Activated naive CD4-positive, alpha-beta T cell treated with anti-CD3 and anti-CD28 coated beads, Interleukin-2, amount 50 U/mL, for 72 hours (primary cell): Measurements from ENCODE around the gene PODNL1. TPM values are rescaled to one million over a fixed set of nuclear protein-coding genes. Genes with fewer than 3 reads are reported as not detected.
A peak's percentile ranks its signal among the peaks of the same experiment; 100 is the strongest.

Experiments
- ATAC-seq, 2 donors: fragments of 150-1000 bp; cut with Tn5 transposase; 2 replicates each; pipeline ENCODE4 v1.10.0; 2021; ENCODE audit warnings: mild to moderate bottlenecking in 2 of 2, moderate library complexity in 2 of 2
- DNase-seq, 2 donors: peaks; one replicate each; pipeline ENCODE4 v3.0.0; 2021 to 2022; ENCODE audit warnings: low spot score in 2 of 2
- H3K27ac Mint-ChIP-seq, 2 donors: one replicate each; pipeline ENCODE4 v1.8.0; 2022; ENCODE audit warnings: mild to moderate bottlenecking in 2 of 2, mixed read lengths in 2 of 2
- H3K36me3 Mint-ChIP-seq, 2 donors: one replicate each; pipeline ENCODE4 v1.8.0; 2022; ENCODE audit warnings: mixed read lengths in 2 of 2
- H3K9me3 Mint-ChIP-seq, 2 donors: one replicate each; pipeline ENCODE4 v1.8.0; 2022; ENCODE audit warnings: mixed read lengths in 2 of 2
- total RNA-seq, 2 donors: library from RNA; stranded (reverse); gene quantifications; one replicate each; pipeline ENCODE4 v1.2.3, GENCODE V29; 2022

PODNL1 gene
- total RNA-seq, 2 donors from 2014 or later, result 0.34 TPM; not detected in 1

- DNase-seq (no peak), ATAC-seq (no peak)
- Mint-ChIP-seq H3K27ac (no peak overlapping the region), H3K9me3 (no peaks in the 10 kb centered on the region), H3K36me3 (no peaks in the 10 kb centered on the region)
These were observed 38.8 kb downstream of the PODNL1 start for GRCh38 chr19:13899393-13899792.

- no peaks in the 10 kb centered on the region for H3K36me3 Mint-ChIP-seq
- no peak for ATAC-seq
- H3K27ac Mint-ChIP-seq, result no peak overlapping the region
- H3K9me3 Mint-ChIP-seq, result no peaks in the 10 kb centered on the region
- DNase-seq, result no peak
These were observed 42.0 kb downstream of the PODNL1 start for GRCh38 chr19:13896227-13896626.

- H3K27ac Mint-ChIP-seq, result no peak overlapping the region
- no peaks in the 10 kb centered on the region for H3K9me3 Mint-ChIP-seq
- no peaks in the 10 kb centered on the region for H3K36me3 Mint-ChIP-seq
- ATAC-seq, result no peak
- no peak for DNase-seq
These were observed 43.7 kb downstream of the PODNL1 start for GRCh38 chr19:13894552-13894951.

- no peak for ATAC-seq
- no peaks in the 10 kb centered on the region for H3K36me3 Mint-ChIP-seq
These were observed 45.3 kb downstream of the PODNL1 start for GRCh38 chr19:13892870-13893269.

GRCh38 chr19:13890136-13890535, 48.1 kb downstream of the PODNL1 start:
- no peak for DNase-seq

More at GRCh38 chr19:13892870-13893269, 45.3 kb downstream of the PODNL1 start:
- Mint-ChIP-seq H3K27ac (peak overlapping the region in 1 of 2 donors; percentile 62), H3K9me3 (no peaks in the 10 kb centered on the region)
- no peak for DNase-seq

GRCh38 chr19:13888281-13888680, 49.9 kb downstream of the PODNL1 start:
- ATAC-seq, result no peak
- H3K36me3 Mint-ChIP-seq, result no peaks in the 10 kb centered on the region

More at GRCh38 chr19:13890136-13890535, 48.1 kb downstream of the PODNL1 start:
- no peak for ATAC-seq
- no peaks in the 10 kb centered on the region for H3K36me3 Mint-ChIP-seq
- no peaks in the 10 kb centered on the region for H3K9me3 Mint-ChIP-seq
- no peak overlapping the region for H3K27ac Mint-ChIP-seq

GRCh38 chr19:13887517-13887916, 50.7 kb downstream of the PODNL1 start:
- no peak for DNase-seq
- Mint-ChIP-seq H3K27ac (peak overlapping the region in 1 of 2 donors; percentile 36), H3K36me3 (no peaks in the 10 kb centered on the region), H3K9me3 (no peaks in the 10 kb centered on the region)
- ATAC-seq, result peak in 1 of 2 donors; percentile 47

More at GRCh38 chr19:13888281-13888680, 49.9 kb downstream of the PODNL1 start:
- Mint-ChIP-seq H3K9me3 (no peaks in the 10 kb centered on the region), H3K27ac (no peak overlapping the region)
- DNase-seq, result no peak

- Mint-ChIP-seq H3K9me3 (no peaks in the 10 kb centered on the region), H3K36me3 (no peaks in the 10 kb centered on the region), H3K27ac (no peak overlapping the region)
- DNase-seq (no peak), ATAC-seq (peak; percentile 53 to 55)
These were observed 51.2 kb downstream of the PODNL1 start for GRCh38 chr19:13887018-13887436.

GRCh38 chr19:13885826-13886365, 52.3 kb downstream of the PODNL1 start:
- no peak for DNase-seq
- H3K27ac Mint-ChIP-seq, result no peak overlapping the region

GRCh38 chr19:13884726-13885591, 53.3 kb downstream of the PODNL1 start:
- Mint-ChIP-seq H3K9me3 (no peaks in the 10 kb centered on the region), H3K27ac (no peak overlapping the region), H3K36me3 (no peaks in the 10 kb centered on the region)
- DNase-seq (no peak), ATAC-seq (no peak)

More at GRCh38 chr19:13885826-13886365, 52.3 kb downstream of the PODNL1 start:
- H3K9me3 Mint-ChIP-seq, result no peaks in the 10 kb centered on the region
- no peak for ATAC-seq
- no peaks in the 10 kb centered on the region for H3K36me3 Mint-ChIP-seq

- Mint-ChIP-seq H3K36me3 (no peaks in the 10 kb centered on the region), H3K9me3 (no peaks in the 10 kb centered on the region), H3K27ac (peak overlapping the region in 1 of 2 donors; percentile 68)
- DNase-seq, result no peak
- no peak for ATAC-seq
These were observed 54.6 kb downstream of the PODNL1 start for GRCh38 chr19:13883516-13884064.

- Mint-ChIP-seq H3K27ac (peak overlapping the region in 1 of 2 donors; percentile 88), H3K9me3 (no peaks in the 10 kb centered on the region), H3K36me3 (no peaks in the 10 kb centered on the region)
- DNase-seq, result no peak
- no peak for ATAC-seq
These were observed 55.4 kb downstream of the PODNL1 start for GRCh38 chr19:13882836-13883235.

- Mint-ChIP-seq H3K9me3 (no peaks in the 10 kb centered on the region), H3K36me3 (no peaks in the 10 kb centered on the region), H3K27ac (peak overlapping the region in 1 of 2 donors; percentile 88)
- no peak for DNase-seq
- ATAC-seq, result no peak
These were observed 55.8 kb downstream of the PODNL1 start for GRCh38 chr19:13882419-13882795.

- H3K27ac Mint-ChIP-seq, result peak overlapping the region; percentile 29 to 88
- DNase-seq (peak; percentile 39 to 74), ATAC-seq (peak; percentile 25 to 53)
- H3K9me3 Mint-ChIP-seq, result no peaks in the 10 kb centered on the region
- H3K36me3 Mint-ChIP-seq, result no peaks in the 10 kb centered on the region
These were observed 56.4 kb downstream of the PODNL1 start for GRCh38 chr19:13881692-13882418.

- Mint-ChIP-seq H3K9me3 (no peaks in the 10 kb centered on the region), H3K36me3 (no peaks in the 10 kb centered on the region), H3K27ac (peak overlapping the region; percentile 36 to 88)
- no peak for ATAC-seq
- no peak for DNase-seq
These were observed 56.9 kb downstream of the PODNL1 start for GRCh38 chr19:13881251-13881691.
